Activated CD4-positive, alpha-beta T cell treated with anti-CD3 and anti-CD28 coated beads, Interleukin-2, amount 10 ng/mL, durations not matched to agents 7 days and 5 days (primary cell): ENCODE measurements around the gene PDZD2. TPM values are rescaled to one million over a fixed set of nuclear protein-coding genes. Genes with fewer than 3 reads are reported as not detected.
A peak's percentile ranks its signal among the peaks of the same experiment; 100 is the strongest.

Experiments
- CTCF ChIA-PET: fragments of 350-600 bp; sonication (Branson Sonifier 250); formaldehyde crosslinking; loops from one replicate; lab custom pipeline; 2021; ENCODE audit warnings: antibody characterized with exemption; lab: Charles Lee
- POLR2A ChIA-PET: fragments of 350-600 bp; sonication (Branson Sonifier 250); formaldehyde crosslinking; loops from one replicate; lab custom pipeline; 2021; ENCODE audit warnings: antibody characterized with exemption; lab: Charles Lee
- DNase-seq: peaks from one replicate; pipeline ENCODE4 v3.0.0-alpha.2; 2020
- H3K27ac Mint-ChIP-seq: one replicate; pipeline ENCODE4 v1.8.0; 2021; ENCODE audit warnings: mild to moderate bottlenecking, moderate library complexity, mixed read lengths
- H3K27me3 Mint-ChIP-seq: one replicate; pipeline ENCODE4 v1.8.0; 2021; ENCODE audit warnings: mixed read lengths
- H3K36me3 Mint-ChIP-seq: one replicate; pipeline ENCODE4 v1.8.0; 2021; ENCODE audit warnings: low read depth, mixed read lengths
- H3K4me1 Mint-ChIP-seq: one replicate; pipeline ENCODE4 v1.8.0; 2021; ENCODE audit warnings: mixed read lengths
- H3K4me3 Mint-ChIP-seq: one replicate; pipeline ENCODE4 v1.8.0; 2021; ENCODE audit warnings: mild to moderate bottlenecking, moderate library complexity, mixed read lengths
- H3K9me3 Mint-ChIP-seq: one replicate; pipeline ENCODE4 v1.8.0; 2021; ENCODE audit warnings: mixed read lengths
- total RNA-seq, 2 experiments: library from RNA; stranded (reverse); gene quantifications; one replicate each; pipeline ENCODE4 v1.2.3, GENCODE V29; 2021

Gene PDZD2
- total RNA-seq, 2 experiments from 2014 or later, result not detected

GRCh38 chr5:31844622-31845345 is 205.9 kb downstream of the PDZD2 start:
- Mint-ChIP-seq H3K4me3 (no peak overlapping the region), H3K27me3 (no peaks in the 10 kb centered on the region), H3K36me3 (no peaks in the 10 kb centered on the region), H3K4me1 (no peaks in the 10 kb centered on the region), H3K9me3 (peaks cover 4% of the 10 kb centered on the region), H3K27ac (no peak overlapping the region)
- ChIA-PET CTCF (no interaction called here), POLR2A (no interaction called here)
- DNase-seq, result no peak

GRCh38 chr5:31845361-31845760 is 206.4 kb downstream of the PDZD2 start:
- Mint-ChIP-seq H3K4me3 (no peak overlapping the region), H3K4me1 (no peaks in the 10 kb centered on the region), H3K27me3 (no peaks in the 10 kb centered on the region), H3K27ac (no peak overlapping the region), H3K9me3 (peaks cover 3% of the 10 kb centered on the region), H3K36me3 (no peaks in the 10 kb centered on the region)
- CTCF ChIA-PET, result no interaction called here
- DNase-seq, result no peak
- POLR2A ChIA-PET, result no interaction called here

GRCh38 chr5:31846934-31847333 is 208.0 kb downstream of the PDZD2 start:
- Mint-ChIP-seq H3K9me3 (no peaks in the 10 kb centered on the region), H3K36me3 (no peaks in the 10 kb centered on the region), H3K4me3 (no peak overlapping the region), H3K27me3 (no peaks in the 10 kb centered on the region), H3K4me1 (no peaks in the 10 kb centered on the region), H3K27ac (no peak overlapping the region)
- ChIA-PET CTCF (interaction anchor here (0.6 kb wide), 1 partner anchor 752 kb away, joined by 3 read pairs; no protein-coding TSS in a partner anchor), POLR2A (no interaction called here)
- no peak for DNase-seq

- no peaks in the 10 kb centered on the region for H3K4me1 Mint-ChIP-seq
- H3K36me3 Mint-ChIP-seq, result no peaks in the 10 kb centered on the region
- no peak overlapping the region for H3K27ac Mint-ChIP-seq
- POLR2A ChIA-PET, result no interaction called here
- H3K9me3 Mint-ChIP-seq, result no peaks in the 10 kb centered on the region
- DNase-seq, result no peak
- no peak overlapping the region for H3K4me3 Mint-ChIP-seq
- CTCF ChIA-PET, result interaction anchor here (0.6 kb wide), 1 partner anchor 752 kb away, joined by 3 read pairs; no protein-coding TSS in a partner anchor
- no peaks in the 10 kb centered on the region for H3K27me3 Mint-ChIP-seq
Observed at GRCh38 chr5:31847354-31847753, 208.4 kb downstream of the PDZD2 start.

GRCh38 chr5:31850981-31851689 is 212.2 kb downstream of the PDZD2 start:
- Mint-ChIP-seq H3K4me3 (no peak overlapping the region), H3K27me3 (peaks cover 20% of the 10 kb centered on the region), H3K9me3 (no peaks in the 10 kb centered on the region), H3K27ac (no peak overlapping the region), H3K4me1 (peaks cover 11% of the 10 kb centered on the region), H3K36me3 (no peaks in the 10 kb centered on the region)
- no peak for DNase-seq
- CTCF ChIA-PET, result no interaction called here
- POLR2A ChIA-PET, result no interaction called here

- peaks cover 11% of the 10 kb centered on the region for H3K4me1 Mint-ChIP-seq
- peaks cover 30% of the 10 kb centered on the region for H3K27me3 Mint-ChIP-seq
- no peaks in the 10 kb centered on the region for H3K36me3 Mint-ChIP-seq
- no peak overlapping the region for H3K27ac Mint-ChIP-seq
- no peak for DNase-seq
- ChIA-PET POLR2A (no interaction called here), CTCF (interaction anchor here (0.9 to 1.3 kb wide), 3 partner anchors 16 to 223 kb away, joined by 3 to 5 read pairs (median 3); no protein-coding TSS in a partner anchor)
- H3K4me3 Mint-ChIP-seq, result no peak overlapping the region
- H3K9me3 Mint-ChIP-seq, result peaks cover 2% of the 10 kb centered on the region
Observed at GRCh38 chr5:31853398-31854135, 214.6 kb downstream of the PDZD2 start.

GRCh38 chr5:31854181-31855133 is 215.5 kb downstream of the PDZD2 start:
- Mint-ChIP-seq H3K27ac (peak overlapping the region; percentile 15), H3K27me3 (peaks cover 30% of the 10 kb centered on the region), H3K36me3 (peaks cover 5% of the 10 kb centered on the region), H3K4me1 (peaks cover 11% of the 10 kb centered on the region), H3K4me3 (peak overlapping the region; percentile 67), H3K9me3 (peaks cover 8% of the 10 kb centered on the region)
- CTCF ChIA-PET, result interaction anchor here (0.6 to 1.2 kb wide), 2 partner anchors 204 to 222 kb away, joined by 3 read pairs; no protein-coding TSS in a partner anchor
- POLR2A ChIA-PET, result no interaction called here
- peak; percentile 9 for DNase-seq

- Mint-ChIP-seq H3K4me3 (peak overlapping the region; percentile 67), H3K27ac (peak overlapping the region; percentile 68), H3K9me3 (peaks cover 15% of the 10 kb centered on the region), H3K36me3 (peaks cover 6% of the 10 kb centered on the region), H3K4me1 (peaks cover 12% of the 10 kb centered on the region), H3K27me3 (peaks cover 30% of the 10 kb centered on the region)
- DNase-seq, result peak; percentile 7
- CTCF ChIA-PET, result interaction anchor here (0.6 to 1.2 kb wide), 2 partner anchors 203 to 221 kb away, joined by 3 read pairs; no protein-coding TSS in a partner anchor
- POLR2A ChIA-PET, result no interaction called here
Observed at GRCh38 chr5:31855134-31856040, 216.5 kb downstream of the PDZD2 start.

- Mint-ChIP-seq H3K4me1 (peaks cover 25% of the 10 kb centered on the region), H3K27ac (no peak overlapping the region), H3K4me3 (no peak overlapping the region), H3K27me3 (peaks cover 25% of the 10 kb centered on the region), H3K9me3 (peaks cover 17% of the 10 kb centered on the region), H3K36me3 (peaks cover 6% of the 10 kb centered on the region)
- POLR2A ChIA-PET, result no interaction called here
- CTCF ChIA-PET, result no interaction called here
- no peak for DNase-seq
Observed at GRCh38 chr5:31859096-31859495, 220.2 kb downstream of the PDZD2 start.

- Mint-ChIP-seq H3K4me1 (peaks cover 19% of the 10 kb centered on the region), H3K9me3 (peaks cover 17% of the 10 kb centered on the region), H3K27ac (no peak overlapping the region), H3K4me3 (no peak overlapping the region), H3K27me3 (peaks cover 17% of the 10 kb centered on the region), H3K36me3 (peaks cover 6% of the 10 kb centered on the region)
- no peak for DNase-seq
- ChIA-PET POLR2A (no interaction called here), CTCF (no interaction called here)
Observed at GRCh38 chr5:31860278-31860677, 221.3 kb downstream of the PDZD2 start.

GRCh38 chr5:31860726-31861433 is 221.9 kb downstream of the PDZD2 start:
- Mint-ChIP-seq H3K9me3 (peaks cover 17% of the 10 kb centered on the region), H3K27ac (no peak overlapping the region), H3K4me3 (no peak overlapping the region), H3K36me3 (peaks cover 6% of the 10 kb centered on the region), H3K4me1 (peaks cover 18% of the 10 kb centered on the region), H3K27me3 (peaks cover 11% of the 10 kb centered on the region)
- CTCF ChIA-PET, result no interaction called here
- DNase-seq, result no peak
- POLR2A ChIA-PET, result no interaction called here
